ENCODE results near the gene TRIM13.

GRCh38 chr13:49975826-49976225 is 21.0 kb upstream of the TRIM13 start:
- TF ChIP-seq CTCF (conservative IDR thresholded peaks at IDR 0.05) = no peak
- TF ChIP-seq EZH2 (IDR thresholded peaks at IDR 0.05; ENCODE audit: low read depth) = no peak

Data from PC-9 (cell line).